ENCODE measurements around the gene RNASE1. TPM values are rescaled to one million over a fixed set of nuclear protein-coding genes. Genes with fewer than 3 reads are reported as not detected.

Gene RNASE1
- total RNA-seq, 2 donors from 2014 or later, result 537 to 922 TPM

- ATAC-seq (ENCODE audit: insufficient number of reproducible peaks, low FRiP score, low read depth) (no peak), DNase-seq (ENCODE audit: low spot score) (no peak)
- Histone ChIP-seq H3K4me1 (ENCODE audit: control insufficient read depth in 1 of 2, low read depth in 2 of 2) (no peaks in the 10 kb centered on the region), H3K27ac (peak overlapping the region in 1 of 2 donors; percentile 53), H3K9me3 (no peaks in the 10 kb centered on the region), H3K27me3 (replicated peaks; ENCODE audit: insufficient read depth) (no peaks in the 10 kb centered on the region), H3K4me3 (peak overlapping the region; percentile 57), H3K36me3 (no peaks in the 10 kb centered on the region)
- TF ChIP-seq CTCF (IDR thresholded peaks at IDR 0.05), result no peak
Measured at GRCh38 chr14:20781803-20782202, 20.8 kb downstream of the RNASE1 start.

- H3K27ac ChIP-seq, result no peak overlapping the region
- H3K4me1 ChIP-seq (ENCODE audit: control insufficient read depth in 1 of 2, low read depth in 2 of 2), result no peaks in the 10 kb centered on the region
- ATAC-seq (ENCODE audit: insufficient number of reproducible peaks, low FRiP score, low read depth), result no peak
- H3K9me3 ChIP-seq, result no peaks in the 10 kb centered on the region
- DNase-seq (ENCODE audit: low spot score), result no peak
- TF ChIP-seq CTCF (IDR thresholded peaks at IDR 0.05), result no peak
- H3K4me3 ChIP-seq, result no peak overlapping the region
- H3K36me3 ChIP-seq, result no peaks in the 10 kb centered on the region
- no peaks in the 10 kb centered on the region for H3K27me3 ChIP-seq (replicated peaks; ENCODE audit: insufficient read depth)
Measured at GRCh38 chr14:20775901-20776300, 26.7 kb downstream of the RNASE1 start.

- no peaks in the 10 kb centered on the region for H3K36me3 ChIP-seq
- no peak overlapping the region for H3K4me3 ChIP-seq
- DNase-seq (ENCODE audit: low spot score) (no peak), ATAC-seq (ENCODE audit: insufficient number of reproducible peaks, low FRiP score, low read depth) (no peak)
- TF ChIP-seq CTCF (IDR thresholded peaks at IDR 0.05), result no peak
- no peaks in the 10 kb centered on the region for H3K4me1 ChIP-seq (ENCODE audit: control insufficient read depth in 1 of 2, low read depth in 2 of 2)
- H3K27me3 ChIP-seq (replicated peaks; ENCODE audit: insufficient read depth), result no peaks in the 10 kb centered on the region
- no peaks in the 10 kb centered on the region for H3K9me3 ChIP-seq
- H3K27ac ChIP-seq, result no peak overlapping the region
Measured at GRCh38 chr14:20775043-20775442, 27.6 kb downstream of the RNASE1 start.

- Histone ChIP-seq H3K4me3 (no peak overlapping the region), H3K27me3 (replicated peaks; ENCODE audit: insufficient read depth) (no peaks in the 10 kb centered on the region), H3K36me3 (no peaks in the 10 kb centered on the region), H3K9me3 (no peaks in the 10 kb centered on the region), H3K4me1 (ENCODE audit: control insufficient read depth in 1 of 2, low read depth in 2 of 2) (no peaks in the 10 kb centered on the region), H3K27ac (no peak overlapping the region)
- TF ChIP-seq CTCF (IDR thresholded peaks at IDR 0.05), result no peak
- ATAC-seq (ENCODE audit: insufficient number of reproducible peaks, low FRiP score, low read depth) (no peak), DNase-seq (ENCODE audit: low spot score) (no peak)
Measured at GRCh38 chr14:20774258-20774824, 28.3 kb downstream of the RNASE1 start.

- TF ChIP-seq CTCF (IDR thresholded peaks at IDR 0.05), result no peak
- ATAC-seq (ENCODE audit: insufficient number of reproducible peaks, low FRiP score, low read depth) (no peak), DNase-seq (ENCODE audit: low spot score) (no peak)
- no peaks in the 10 kb centered on the region for H3K4me1 ChIP-seq (ENCODE audit: control insufficient read depth in 1 of 2, low read depth in 2 of 2)
- H3K4me3 ChIP-seq, result no peak overlapping the region
- H3K27me3 ChIP-seq (replicated peaks; ENCODE audit: insufficient read depth), result no peaks in the 10 kb centered on the region
- no peaks in the 10 kb centered on the region for H3K9me3 ChIP-seq
- H3K27ac ChIP-seq, result no peak overlapping the region
- no peaks in the 10 kb centered on the region for H3K36me3 ChIP-seq
Measured at GRCh38 chr14:20772650-20773049, 30.0 kb downstream of the RNASE1 start.

Data from thoracic aorta (tissue), 2 donors.